Right atrium auricular region (tissue), 2 donors: ENCODE results near the gene COL2A1. TPM values are rescaled to one million over a fixed set of nuclear protein-coding genes. Genes with fewer than 3 reads are reported as not detected.

ENCODE experiments used
- DNase-seq: peaks from one replicate; pipeline ENCODE4 v3.0.0-alpha.2; 2019; ENCODE audit warnings: low spot score
- H3K27ac ChIP-seq, 2 donors: fragments of 200-600 bp; sonication (generic); 1 replicate in 1 of 2; 2 replicates in 1 of 2; pipeline ENCODE4 v1.5.1; 2016 to 2019
- H3K27me3 ChIP-seq, 2 donors: fragments of 200-600 bp; sonication (generic); one replicate each; pipeline versions ENCODE4 v1.5.1 to v1.6.0; 2017 to 2019
- H3K36me3 ChIP-seq: fragments of 200-600 bp; sonication (generic); one replicate; pipeline ENCODE4 v1.5.1; 2016
- H3K4me1 ChIP-seq, 2 donors: fragments of 200-600 bp; sonication (generic); one replicate each; pipeline versions ENCODE4 v1.5.1 to v1.6.0; 2017 to 2019
- H3K4me3 ChIP-seq, 2 donors: fragments of 200-600 bp; sonication (generic); 1 replicate in 1 of 2; 2 replicates in 1 of 2; pipeline ENCODE4 v1.5.1; 2017 to 2019; ENCODE audit warnings: mild to moderate bottlenecking in 1 of 2, moderate library complexity in 1 of 2
- H3K9me3 ChIP-seq, 2 donors: fragments of 200-600 bp; sonication (generic); one replicate each; pipeline ENCODE4 v1.5.1; 2019
- total RNA-seq, 2 donors: library from RNA; depleted of rRNA; stranded (reverse); fragments of >200 nt; gene quantifications; one replicate each; pipeline ENCODE4 v1.1.0, GENCODE V29; 2016
- TF ChIP-seq, protein P1 (sequence below), 2 donors: fragments of 200-600 bp; sonication (generic); IDR thresholded peaks; one replicate each; pipeline ENCODE4 v1.5.1; 2019; ENCODE audit warnings: antibody characterized with exemption in 2 of 2

COL2A1 gene
- total RNA-seq, 2 donors from 2014 or later = not detected

DNA sequence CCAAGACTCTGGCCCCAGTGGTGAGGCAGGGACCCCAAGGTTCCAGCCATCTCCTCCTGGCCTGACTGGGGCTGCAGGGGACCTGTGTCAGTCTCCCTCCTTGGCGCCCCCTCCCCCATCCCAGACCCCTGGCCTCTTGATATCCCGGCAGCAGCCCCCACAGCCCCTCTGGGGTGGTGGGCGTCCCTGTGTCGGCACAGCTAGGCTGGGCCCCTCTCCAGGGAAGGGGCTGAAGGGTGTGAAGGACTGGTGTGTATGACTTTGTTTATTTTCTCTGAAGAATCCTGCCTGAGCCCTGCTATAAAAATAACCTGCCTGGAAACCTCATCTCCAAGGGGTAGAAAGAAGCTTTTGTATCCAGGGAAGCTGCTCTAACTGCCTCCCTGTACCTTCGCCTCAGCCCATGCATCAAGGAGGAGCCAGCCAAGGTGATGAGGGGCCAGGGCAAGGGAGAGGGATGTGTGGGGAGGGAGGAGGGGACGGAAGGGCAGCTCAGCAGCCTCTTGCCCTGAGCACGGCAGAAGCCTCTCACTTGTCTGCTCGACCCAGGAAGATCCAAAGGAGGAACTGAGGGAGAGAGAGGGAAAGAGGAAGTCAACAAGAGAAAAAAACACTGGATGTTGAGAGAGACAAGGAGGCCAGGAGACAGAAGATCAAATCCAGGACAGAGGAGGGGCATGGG is 25.4 kb upstream of the COL2A1 start:
- Histone ChIP-seq H3K27me3 (no peaks in the 10 kb centered on the region), H3K27ac (no peak overlapping the region), H3K4me3 (no peak overlapping the region), H3K9me3 (no peaks in the 10 kb centered on the region), H3K36me3 (no peaks in the 10 kb centered on the region), H3K4me1 (peaks cover 0 to 8% of the 10 kb centered on the region in 2 donors)
- TF ChIP-seq, protein P1, sequence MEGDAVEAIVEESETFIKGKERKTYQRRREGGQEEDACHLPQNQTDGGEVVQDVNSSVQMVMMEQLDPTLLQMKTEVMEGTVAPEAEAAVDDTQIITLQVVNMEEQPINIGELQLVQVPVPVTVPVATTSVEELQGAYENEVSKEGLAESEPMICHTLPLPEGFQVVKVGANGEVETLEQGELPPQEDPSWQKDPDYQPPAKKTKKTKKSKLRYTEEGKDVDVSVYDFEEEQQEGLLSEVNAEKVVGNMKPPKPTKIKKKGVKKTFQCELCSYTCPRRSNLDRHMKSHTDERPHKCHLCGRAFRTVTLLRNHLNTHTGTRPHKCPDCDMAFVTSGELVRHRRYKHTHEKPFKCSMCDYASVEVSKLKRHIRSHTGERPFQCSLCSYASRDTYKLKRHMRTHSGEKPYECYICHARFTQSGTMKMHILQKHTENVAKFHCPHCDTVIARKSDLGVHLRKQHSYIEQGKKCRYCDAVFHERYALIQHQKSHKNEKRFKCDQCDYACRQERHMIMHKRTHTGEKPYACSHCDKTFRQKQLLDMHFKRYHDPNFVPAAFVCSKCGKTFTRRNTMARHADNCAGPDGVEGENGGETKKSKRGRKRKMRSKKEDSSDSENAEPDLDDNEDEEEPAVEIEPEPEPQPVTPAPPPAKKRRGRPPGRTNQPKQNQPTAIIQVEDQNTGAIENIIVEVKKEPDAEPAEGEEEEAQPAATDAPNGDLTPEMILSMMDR (IDR thresholded peaks at IDR 0.05) = no peak
- no peak for DNase-seq

DNA sequence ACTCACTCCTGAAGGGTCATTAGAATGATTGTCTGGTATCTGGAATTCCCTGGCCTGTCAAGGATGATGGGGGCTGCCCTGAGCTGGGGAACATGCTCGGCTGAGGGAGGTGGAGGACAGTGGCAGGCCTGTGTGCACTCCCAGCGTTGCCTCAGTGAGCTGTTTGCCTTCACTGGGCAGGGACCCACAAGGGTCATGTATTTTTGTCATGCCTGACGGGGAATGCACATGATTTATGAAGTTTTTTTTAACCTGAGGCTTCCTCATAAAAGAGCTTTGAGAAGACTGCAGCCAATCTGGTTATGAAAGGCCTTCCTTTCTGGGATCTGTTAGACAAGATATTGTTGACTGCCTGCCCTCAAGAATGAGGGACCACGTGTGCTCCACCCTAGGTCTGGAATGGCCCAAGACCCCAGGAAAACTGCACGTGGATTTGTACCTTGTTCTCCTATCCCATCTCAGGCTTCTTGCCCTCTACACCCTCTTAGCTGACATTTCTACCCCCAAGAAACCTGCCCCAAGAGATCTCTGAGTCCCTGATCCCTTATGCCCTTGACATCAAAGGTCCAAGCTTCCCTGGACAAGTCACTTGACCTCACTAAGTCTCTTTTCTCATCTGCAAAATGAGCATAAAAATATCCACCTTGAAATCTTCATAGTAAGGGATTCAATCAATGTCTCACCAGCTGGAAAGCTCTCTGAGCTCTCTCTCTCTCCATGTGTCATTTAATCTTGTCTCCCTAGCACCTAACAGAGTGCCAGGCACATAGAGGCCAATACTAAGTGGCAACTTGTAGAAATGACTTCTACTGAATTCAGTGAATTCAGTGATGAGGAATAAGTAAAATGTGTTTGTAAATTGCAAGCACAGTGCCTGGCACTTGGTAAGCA is 24.5 kb upstream of the COL2A1 start:
- H3K27ac ChIP-seq = no peak overlapping the region

DNA sequence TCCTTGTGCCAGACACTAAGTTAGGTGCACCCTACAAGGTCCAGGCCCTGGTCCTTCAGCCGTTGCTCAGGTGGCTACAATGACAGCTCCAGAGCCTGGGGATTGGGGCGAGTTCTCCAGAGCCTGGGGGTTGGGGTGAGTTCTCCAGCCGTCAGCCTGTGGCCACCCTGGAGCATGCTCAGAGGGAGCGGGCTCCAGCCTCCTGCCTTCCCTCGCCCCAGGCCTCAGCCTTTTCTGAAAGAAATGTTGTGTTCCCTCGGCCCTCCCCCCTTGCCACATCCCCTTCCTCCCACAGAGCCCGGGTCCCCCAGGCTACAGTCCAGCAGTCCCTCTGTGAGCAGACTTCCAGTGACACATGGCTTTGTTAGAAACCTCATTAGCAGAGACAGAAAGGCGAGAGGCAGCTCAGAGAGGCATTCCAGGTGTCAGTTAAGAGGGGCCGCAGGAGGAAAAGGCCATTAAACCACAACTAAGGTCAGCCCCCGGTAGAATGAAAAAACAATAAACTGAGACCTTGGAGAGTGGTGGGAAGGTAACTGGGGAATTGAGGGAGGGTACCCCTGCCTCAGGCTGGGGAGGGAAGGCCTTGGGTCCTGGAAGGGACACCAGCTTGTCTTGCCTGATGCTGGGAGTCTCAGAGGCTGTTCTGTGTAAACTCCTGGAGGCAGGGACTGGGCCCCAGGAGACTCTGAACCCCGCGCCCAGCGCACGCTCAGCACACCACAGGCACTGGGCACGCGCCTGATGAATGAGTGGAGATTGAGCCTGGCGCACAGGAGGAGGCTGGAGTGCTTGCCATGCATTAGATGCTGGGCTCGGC is 23.1 kb upstream of the COL2A1 start:
- DNase-seq = no peak
- Histone ChIP-seq H3K27ac (no peak overlapping the region), H3K36me3 (no peaks in the 10 kb centered on the region), H3K9me3 (no peaks in the 10 kb centered on the region), H3K4me3 (no peak overlapping the region), H3K4me1 (peaks cover 0 to 22% of the 10 kb centered on the region in 2 donors), H3K27me3 (no peaks in the 10 kb centered on the region)
- TF ChIP-seq, protein P1 (IDR thresholded peaks at IDR 0.05) = no peak

More for the DNA sequence above, 24.5 kb upstream of the COL2A1 start:
- Histone ChIP-seq H3K4me1 (peaks cover 0 to 11% of the 10 kb centered on the region in 2 donors), H3K27me3 (no peaks in the 10 kb centered on the region), H3K4me3 (no peak overlapping the region), H3K36me3 (no peaks in the 10 kb centered on the region), H3K9me3 (no peaks in the 10 kb centered on the region)
- no peak for DNase-seq
- TF ChIP-seq, protein P1 (IDR thresholded peaks at IDR 0.05) = no peak

DNA sequence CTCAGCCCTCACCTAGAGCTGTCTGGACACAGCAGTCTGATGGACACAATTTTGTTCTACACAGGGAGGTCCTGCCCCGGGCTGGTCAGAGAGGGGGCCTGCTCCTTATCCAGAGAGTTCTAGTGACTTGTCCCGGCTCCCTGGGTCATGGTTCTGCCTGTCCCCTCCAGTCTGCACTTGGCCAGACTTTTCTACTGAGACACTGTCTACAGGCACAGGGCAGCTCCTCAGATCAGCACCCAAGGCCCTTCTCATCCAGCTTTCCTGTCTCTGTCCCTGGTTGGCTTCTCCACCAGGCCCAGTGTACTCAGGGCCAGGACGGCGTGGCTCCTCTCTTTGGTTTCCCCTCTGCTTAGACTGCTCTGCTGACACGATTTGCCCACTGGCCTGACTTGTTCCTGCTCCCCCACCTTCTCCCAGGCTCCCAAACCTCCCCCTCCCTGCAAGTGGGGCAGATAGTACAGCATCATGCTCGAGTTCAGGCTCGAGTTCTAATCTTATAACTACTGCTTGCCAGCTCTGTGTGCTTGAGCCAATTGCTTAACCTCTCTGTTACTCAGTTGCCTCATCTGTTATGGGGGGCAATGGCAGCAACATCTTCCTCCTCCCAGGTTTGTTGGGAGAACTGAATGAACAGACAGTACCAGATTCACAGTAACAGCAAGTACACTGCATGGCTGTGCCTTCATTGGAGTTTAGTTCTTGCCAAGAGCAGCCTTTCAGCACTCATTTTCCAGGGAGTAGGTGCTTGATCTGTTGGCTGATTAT is 22.0 kb upstream of the COL2A1 start:
- DNase-seq = no peak
- Histone ChIP-seq H3K36me3 (no peaks in the 10 kb centered on the region), H3K27me3 (no peaks in the 10 kb centered on the region), H3K4me1 (peaks cover 0 to 22% of the 10 kb centered on the region in 2 donors), H3K4me3 (no peak overlapping the region), H3K9me3 (no peaks in the 10 kb centered on the region), H3K27ac (no peak overlapping the region)
- TF ChIP-seq, protein P1 (IDR thresholded peaks at IDR 0.05) = no peak

DNA sequence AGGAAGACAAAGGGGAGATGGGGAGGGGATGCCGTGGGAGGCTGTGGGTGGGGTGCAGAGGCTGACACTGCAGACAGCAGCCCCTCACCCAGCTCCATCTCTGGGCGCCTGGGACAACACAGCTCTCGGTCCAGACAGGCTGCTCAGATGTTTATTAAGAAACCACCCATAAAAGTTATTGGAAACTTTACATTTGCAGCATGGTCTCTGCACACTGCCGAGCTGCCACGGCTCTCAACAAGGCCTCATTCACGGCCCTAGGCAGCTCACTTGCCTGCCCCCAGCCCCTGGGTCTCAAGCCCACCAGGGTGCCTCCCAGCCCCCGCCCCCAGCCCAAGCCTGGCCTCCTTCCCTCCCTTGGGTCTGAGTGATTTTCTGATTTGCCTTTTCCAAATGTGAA is 21.0 kb upstream of the COL2A1 start:
- H3K27me3 ChIP-seq = no peaks in the 10 kb centered on the region
- H3K4me1 ChIP-seq = peaks cover 0 to 22% of the 10 kb centered on the region in 2 donors
- H3K4me3 ChIP-seq = no peak overlapping the region
- no peak overlapping the region for H3K27ac ChIP-seq
- H3K36me3 ChIP-seq = no peaks in the 10 kb centered on the region
- TF ChIP-seq, protein P1 (IDR thresholded peaks at IDR 0.05) = no peak
- no peaks in the 10 kb centered on the region for H3K9me3 ChIP-seq
- no peak for DNase-seq
